Pancreas (tissue), 10 donors: ENCODE measurements around the gene BTBD17. TPM values are rescaled to one million over a fixed set of nuclear protein-coding genes. Genes with fewer than 3 reads are reported as not detected.

Experiments
- ATAC-seq, 4 donors: fragments of 200-7000 bp; cut with Tn5 transposase; one replicate each; pipeline versions ENCODE4 v1.8.0 to v1.9.1; 2020; ENCODE audit warnings: mild to moderate bottlenecking in 4 of 4, moderate library complexity in 4 of 4
- DNase-seq, 6 donors: peaks; one replicate each; pipeline ENCODE4 v3.0.0-alpha.2; 2020
- FAIRE-seq: peaks from 2 replicates; lab custom pipeline; 2012; peaks lifted over from hg19 to GRCh38; lab: Jason Lieb, UNC
- H3K27ac ChIP-seq, 4 donors: fragments of 200-600 bp; sonication (generic); 1 replicate in 3 of 4; 2 replicates in 1 of 4; pipeline versions ENCODE4 v1.5.0 to v1.8.0; 2020
- H3K27me3 ChIP-seq, 4 donors: fragments of 200-600 bp; one replicate each; pipeline ENCODE4 v1.8.0; 2021
- H3K36me3 ChIP-seq, 3 donors: fragments of 200-600 bp; sonication (generic) in 1 of 3; one replicate each; pipeline versions ENCODE4 v1.5.0 to v1.8.0; 2020 to 2021
- H3K4me1 ChIP-seq, 3 donors: fragments of 200-600 bp; one replicate each; pipeline ENCODE4 v1.8.0; 2021
- H3K4me3 ChIP-seq, 4 donors: fragments of 200-600 bp; sonication (generic) in 2 of 4; one replicate each; pipeline versions ENCODE4 v1.5.0 to v1.8.0; 2020 to 2021
- H3K9me3 ChIP-seq, 4 donors: fragments of 200-600 bp; one replicate each; pipeline ENCODE4 v1.8.0; 2021
- CTCF ChIP-seq, 4 donors: fragments of 200-600 bp; sonication (generic) in 3 of 4; IDR thresholded peaks; one replicate each; pipeline versions ENCODE4 v1.5.0 to v1.8.0; 2021; ENCODE audit warnings: antibody characterized with exemption in 4 of 4
- WGBS, 2 donors: extraction: QIAGEN DNeasy Blood & Tissue Kit; methylation state at CpG; one replicate each; pipeline ENCODE4 v1.1.7; 2013; 5-methylcytosine and 5-hydroxymethylcytosine counted together
- intact Hi-C, 3 donors: fragments of 100-400 bp; cut with DNase I; formaldehyde crosslinking; loops; one replicate each; pipeline versions ENCODE4 v1.11.1 to v1.14.2; 2022
- polyA plus RNA-seq, 2 donors: library from polyadenylated mRNA; stranded (reverse); fragments of 200-250 nt; gene quantifications; one replicate each; pipeline ENCODE4 v1.2.3, GENCODE V29; 2013
- total RNA-seq, 6 donors: library from RNA; stranded (reverse); fragmentation: NEBNext Ultra II Directional in 4 of 6; extraction: Animal tissue kit (Norgen Biotek cat#: 25700) in 4 of 6; gene quantifications; one replicate each; pipeline versions ENCODE4 v1.2.1 to v1.2.4, GENCODE V29; 2021 to 2023
- donor health status: healthy with polysubstance abuse.
- donor health status: DM: no; HTN: no; CAD: no; lungs with moderate emphysema.
- donor health status: DM: no; HTN: no; CAD: no.
- donor health status: control.
- donor health status: control.
- donor health status: Bipolar disorder and iron deficiency.
- donor health status: DM: yes; HTN: yes; CAD: no.
- donor health status: DM: no; HTN: no; CAD: no.
- donor health status: DM: no; HTN: no; CAD: no.
- donor health status: DM: yes; HTN: yes; CAD: no.

BTBD17 gene
- total and polyA plus RNA-seq, 8 donors: 0.08 to 1.7 (median 0.17) TPM

GRCh38 chr17:74374858-74375257 is 13.2 kb upstream of the BTBD17 start:
- no peaks in the 10 kb centered on the region for H3K9me3 ChIP-seq
- no peaks in the 10 kb centered on the region for H3K27me3 ChIP-seq
- no peaks in the 10 kb centered on the region for H3K36me3 ChIP-seq
- no peak overlapping the region for H3K27ac ChIP-seq
- no peak for TF ChIP-seq CTCF (IDR thresholded peaks at IDR 0.05)
- FAIRE-seq: no peak
- no peak overlapping the region for H3K4me3 ChIP-seq
- no peak for ATAC-seq
- intact Hi-C loops: no loop called here
- peaks cover 7 to 9% (median 7%) of the 10 kb centered on the region in 3 donors for H3K4me1 ChIP-seq
- 85 to 87% methylated on average over 3 of the region's 3 CpGs for WGBS, 2 donors
- peak in 1 of 6 donors; percentile 4 for DNase-seq

- H3K27ac ChIP-seq: peak overlapping the region in 1 of 4 donors; percentile 22
- no peaks in the 10 kb centered on the region for H3K36me3 ChIP-seq
- intact Hi-C loops: no loop called here
- FAIRE-seq (no peak), DNase-seq (peak in 2 of 6 donors; percentile 28 to 48), ATAC-seq (peak; percentile 77 to 94 (median 87))
- no peaks in the 10 kb centered on the region for H3K27me3 ChIP-seq
- H3K9me3 ChIP-seq: no peaks in the 10 kb centered on the region
- 53% methylated on average over 15 of the region's 15 CpGs for WGBS, 2 donors
- TF ChIP-seq CTCF (IDR thresholded peaks at IDR 0.05): no peak
- no peak overlapping the region for H3K4me3 ChIP-seq
- peaks cover 0 to 5% (median 3%) of the 10 kb centered on the region in 3 donors for H3K4me1 ChIP-seq
Measured at GRCh38 chr17:74373838-74374606, 12.4 kb upstream of the BTBD17 start.

GRCh38 chr17:74372426-74372825 is 10.8 kb upstream of the BTBD17 start:
- no peaks in the 10 kb centered on the region for H3K9me3 ChIP-seq
- H3K36me3 ChIP-seq: no peaks in the 10 kb centered on the region
- ATAC-seq (no peak), DNase-seq (no peak), FAIRE-seq (no peak)
- H3K27ac ChIP-seq: no peak overlapping the region
- no peak for TF ChIP-seq CTCF (IDR thresholded peaks at IDR 0.05)
- no peaks in the 10 kb centered on the region for H3K27me3 ChIP-seq
- no peak overlapping the region for H3K4me3 ChIP-seq
- peaks cover 0 to 8% (median 3%) of the 10 kb centered on the region in 3 donors for H3K4me1 ChIP-seq
- 81 to 91% methylated on average over 9 of the region's 9 CpGs for WGBS, 2 donors
- intact Hi-C loops: no loop called here

- WGBS, 2 donors: 83 to 92% methylated on average over 26 of the region's 26 CpGs
- Histone ChIP-seq H3K27ac (no peak overlapping the region), H3K27me3 (no peaks in the 10 kb centered on the region), H3K4me3 (no peak overlapping the region), H3K36me3 (no peaks in the 10 kb centered on the region), H3K4me1 (peaks cover 0 to 8% (median 3%) of the 10 kb centered on the region in 3 donors), H3K9me3 (no peaks in the 10 kb centered on the region)
- TF ChIP-seq CTCF (IDR thresholded peaks at IDR 0.05): no peak
- no peak for ATAC-seq
- no peak for FAIRE-seq
- DNase-seq: no peak
- intact Hi-C loops: no loop called here
Measured at GRCh38 chr17:74371653-74372147, 10.0 kb upstream of the BTBD17 start.
